BE2C (cell line): ENCODE data around the gene SRXN1.

Experiments used
- DNase-seq: peaks from one replicate; pipeline ENCODE4 v3.0.0-alpha.2; 2020
- H3K27me3 ChIP-seq: fragments of 250-450 bp; sonication (Bioruptor Pico); 2 replicates; pipeline ENCODE4 v1.5.1; 2020; ENCODE audit warnings: mild to moderate bottlenecking
- H3K36me3 ChIP-seq: fragments of 250-450 bp; sonication (Bioruptor Pico); 2 replicates; pipeline ENCODE4 v1.5.1; 2020; ENCODE audit warnings: mild to moderate bottlenecking
- H3K4me1 ChIP-seq: fragments of 250-450 bp; sonication (Bioruptor Pico); 2 replicates; pipeline ENCODE4 v1.5.1; 2020
- H3K4me3 ChIP-seq: 2 replicates; pipeline ENCODE4 v1.5.1; 2011; ENCODE audit warnings: low read depth, low read length
- H3K9me3 ChIP-seq: fragments of 250-450 bp; sonication (Bioruptor Pico); 2 replicates; pipeline ENCODE4 v1.5.1; 2020
- TF ChIP-seq, protein P1 (sequence below): IDR thresholded peaks from 2 replicates; pipeline ENCODE4 v1.5.1; 2012; ENCODE audit warnings: mild to moderate bottlenecking, low read depth, low read length

SRXN1 gene

GRCh38 chr20:647479-648019 lies 5.5 kb downstream of the SRXN1 start:
- Histone ChIP-seq H3K4me1 (no peaks in the 10 kb centered on the region), H3K9me3 (no peaks in the 10 kb centered on the region)
- no peak for DNase-seq

DNA sequence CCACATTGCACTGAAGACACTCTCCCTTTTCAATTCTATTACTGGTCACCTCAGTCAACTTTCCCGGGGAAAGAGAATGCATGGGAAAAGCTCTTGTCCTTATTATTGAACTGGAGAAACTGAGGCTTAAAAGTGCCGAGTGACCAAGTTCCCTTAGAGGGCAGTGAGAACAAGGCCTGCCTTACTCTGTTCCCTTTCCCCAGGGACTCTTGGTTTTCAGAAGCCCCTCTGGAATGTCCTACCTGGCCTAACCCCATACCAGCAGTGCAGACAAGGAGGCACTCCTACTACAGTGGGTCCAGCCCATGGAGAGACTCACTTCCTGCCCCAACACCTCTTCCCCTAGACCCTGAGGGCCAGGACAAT lies 6.1 kb downstream of the SRXN1 start:
- Histone ChIP-seq H3K9me3 (no peaks in the 10 kb centered on the region), H3K4me3 (no peak overlapping the region), H3K36me3 (no peaks in the 10 kb centered on the region; the same call in 1 of the 2 replicates), H3K27me3 (no peaks in the 10 kb centered on the region), H3K4me1 (no peaks in the 10 kb centered on the region)
- TF ChIP-seq, protein P1, sequence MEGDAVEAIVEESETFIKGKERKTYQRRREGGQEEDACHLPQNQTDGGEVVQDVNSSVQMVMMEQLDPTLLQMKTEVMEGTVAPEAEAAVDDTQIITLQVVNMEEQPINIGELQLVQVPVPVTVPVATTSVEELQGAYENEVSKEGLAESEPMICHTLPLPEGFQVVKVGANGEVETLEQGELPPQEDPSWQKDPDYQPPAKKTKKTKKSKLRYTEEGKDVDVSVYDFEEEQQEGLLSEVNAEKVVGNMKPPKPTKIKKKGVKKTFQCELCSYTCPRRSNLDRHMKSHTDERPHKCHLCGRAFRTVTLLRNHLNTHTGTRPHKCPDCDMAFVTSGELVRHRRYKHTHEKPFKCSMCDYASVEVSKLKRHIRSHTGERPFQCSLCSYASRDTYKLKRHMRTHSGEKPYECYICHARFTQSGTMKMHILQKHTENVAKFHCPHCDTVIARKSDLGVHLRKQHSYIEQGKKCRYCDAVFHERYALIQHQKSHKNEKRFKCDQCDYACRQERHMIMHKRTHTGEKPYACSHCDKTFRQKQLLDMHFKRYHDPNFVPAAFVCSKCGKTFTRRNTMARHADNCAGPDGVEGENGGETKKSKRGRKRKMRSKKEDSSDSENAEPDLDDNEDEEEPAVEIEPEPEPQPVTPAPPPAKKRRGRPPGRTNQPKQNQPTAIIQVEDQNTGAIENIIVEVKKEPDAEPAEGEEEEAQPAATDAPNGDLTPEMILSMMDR: no peak
- no peak for DNase-seq

More at GRCh38 chr20:647479-648019, 5.5 kb downstream of the SRXN1 start:
- H3K4me3 ChIP-seq: no peak overlapping the region
- H3K36me3 ChIP-seq: no peaks in the 10 kb centered on the region; the same call in 1 of the 2 replicates
- TF ChIP-seq, protein P1: no peak
- H3K27me3 ChIP-seq: no peaks in the 10 kb centered on the region

DNA sequence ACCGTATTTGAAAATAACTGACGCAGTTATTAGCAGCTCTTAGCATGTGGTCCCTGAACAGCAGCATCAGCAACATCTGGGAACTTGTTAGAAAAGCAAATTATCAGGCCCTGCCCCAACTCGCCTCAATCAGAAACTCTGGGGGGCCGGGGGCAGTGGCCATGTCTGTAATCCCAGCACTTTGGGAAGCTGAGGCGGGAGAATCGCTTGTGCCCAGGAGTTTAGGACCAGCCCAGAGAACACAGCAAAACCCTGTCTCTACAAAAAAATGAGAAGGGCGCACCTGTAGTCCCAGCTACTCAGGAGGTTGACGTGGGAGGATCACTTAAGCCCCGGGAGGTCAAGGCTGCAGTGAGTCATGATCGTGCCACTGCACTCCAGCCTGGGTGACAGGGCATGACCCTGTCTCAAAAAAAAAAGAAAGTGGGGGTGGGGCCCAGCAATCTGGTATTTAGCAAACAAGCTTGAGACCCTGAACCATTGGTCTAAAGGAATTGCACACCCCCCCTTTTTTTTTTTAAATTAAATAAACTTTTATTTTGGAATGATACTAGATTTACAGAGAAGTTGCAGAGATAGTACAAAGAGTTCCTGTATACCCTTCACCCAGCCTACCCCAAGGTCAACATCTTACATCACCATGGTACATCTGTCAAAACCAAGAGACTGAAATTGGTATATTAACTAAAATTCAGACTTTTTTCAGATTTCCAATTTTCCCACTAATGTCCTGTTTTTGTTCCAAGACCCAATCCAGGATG lies 6.7 kb downstream of the SRXN1 start:
- Histone ChIP-seq H3K27me3 (no peaks in the 10 kb centered on the region), H3K4me3 (no peak overlapping the region), H3K4me1 (no peaks in the 10 kb centered on the region), H3K9me3 (no peaks in the 10 kb centered on the region), H3K36me3 (no peaks in the 10 kb centered on the region; the same call in 1 of the 2 replicates)
- DNase-seq: no peak
- TF ChIP-seq, protein P1: no peak

- DNase-seq: peak; percentile 67
- H3K4me3 ChIP-seq: no peak overlapping the region
- H3K9me3 ChIP-seq: no peaks in the 10 kb centered on the region
- no peaks in the 10 kb centered on the region for H3K27me3 ChIP-seq
- no peaks in the 10 kb centered on the region; the same call in 1 of the 2 replicates for H3K36me3 ChIP-seq
- H3K4me1 ChIP-seq: no peaks in the 10 kb centered on the region
- TF ChIP-seq, protein P1: peak; percentile 79
Observed at GRCh38 chr20:645318-646106, 7.5 kb downstream of the SRXN1 start.

- Histone ChIP-seq H3K4me1 (no peaks in the 10 kb centered on the region), H3K9me3 (no peaks in the 10 kb centered on the region), H3K36me3 (no peaks in the 10 kb centered on the region; the same call in 1 of the 2 replicates), H3K4me3 (no peak overlapping the region), H3K27me3 (no peaks in the 10 kb centered on the region)
- TF ChIP-seq, protein P1: no peak
- DNase-seq: no peak
Observed at GRCh38 chr20:644692-645317, 8.2 kb downstream of the SRXN1 start.
